ENCODE data around the gene RASSF4. TPM values are rescaled to one million over a fixed set of nuclear protein-coding genes. Genes with fewer than 3 reads are reported as not detected.

The RASSF4 gene
- total and polyA plus RNA-seq, 3 donors from 2014 or later = 28.2 to 68.1 (median 53.1) TPM

DNA sequence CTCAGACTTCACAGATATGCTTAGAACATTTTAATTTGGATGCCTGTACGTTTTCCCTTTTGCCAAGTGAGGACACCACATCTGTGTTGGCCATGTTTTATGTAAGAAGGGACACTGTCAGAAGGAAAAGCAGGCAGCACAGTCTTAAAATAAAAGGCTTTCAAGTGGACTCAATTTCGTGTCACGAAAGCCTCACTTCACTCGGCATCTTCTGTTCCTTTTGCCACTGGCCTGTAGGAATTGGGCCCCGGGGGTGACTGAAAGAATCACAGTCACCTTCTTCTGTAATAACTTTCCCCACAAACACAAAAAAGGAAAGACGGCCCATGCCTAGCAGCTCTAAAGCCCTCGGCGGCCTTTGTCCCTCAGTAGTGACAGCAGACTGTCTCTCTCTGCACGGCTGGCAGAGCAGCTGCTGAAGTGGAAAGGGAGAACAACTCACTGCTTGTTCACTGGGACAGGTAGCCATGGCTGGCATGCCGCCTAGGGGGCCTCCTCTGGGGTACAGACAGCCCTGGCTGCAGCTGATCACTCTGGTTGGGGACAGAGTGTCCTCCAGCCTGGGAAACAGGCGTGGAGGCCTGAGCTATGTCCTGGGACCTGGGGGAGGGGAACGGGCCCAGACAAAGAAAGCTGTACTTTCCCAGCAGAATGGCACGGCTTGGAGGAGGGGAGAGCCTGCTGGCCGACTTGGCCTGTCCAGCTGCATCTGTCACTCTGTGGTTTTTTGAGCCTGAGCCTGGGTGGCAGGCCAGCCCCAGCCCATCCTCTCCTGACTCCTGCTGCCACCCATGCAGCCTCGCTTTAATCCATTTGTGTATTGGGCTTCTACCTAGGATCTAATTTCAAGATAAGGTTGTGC lies 4.4 kb downstream of the RASSF4 start:
- DNase-seq = peak; percentile 90

DNA sequence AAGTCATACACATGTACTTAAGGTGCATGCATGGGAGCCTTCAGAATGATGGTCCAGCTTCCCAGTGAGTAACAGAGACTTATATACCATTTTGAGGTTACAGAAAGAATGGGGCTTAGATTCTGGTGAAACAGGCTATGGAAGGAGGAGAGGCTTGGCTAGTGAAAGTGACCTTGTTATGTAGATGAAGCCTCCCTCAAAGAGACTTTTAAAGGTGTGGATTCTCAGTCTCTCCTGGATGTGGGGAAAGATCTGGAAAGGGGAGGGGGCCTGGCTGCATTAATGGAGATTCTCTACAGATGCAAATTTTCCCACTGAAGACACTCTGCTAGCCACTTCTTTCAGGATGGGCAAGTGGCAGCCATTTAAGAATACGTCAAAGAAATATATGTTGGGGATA lies 5.5 kb downstream of the RASSF4 start:
- H3K9me3 ChIP-seq = no peaks in the 10 kb centered on the region
- intact Hi-C loops (cut with DNase I; ENCODE audit: low total_unique reads) = no loop called here
- H3K27me3 ChIP-seq = no peaks in the 10 kb centered on the region
- H3K27ac ChIP-seq = peak overlapping the region in 1 of 2 donors; percentile 81
- TF ChIP-seq, protein P1, sequence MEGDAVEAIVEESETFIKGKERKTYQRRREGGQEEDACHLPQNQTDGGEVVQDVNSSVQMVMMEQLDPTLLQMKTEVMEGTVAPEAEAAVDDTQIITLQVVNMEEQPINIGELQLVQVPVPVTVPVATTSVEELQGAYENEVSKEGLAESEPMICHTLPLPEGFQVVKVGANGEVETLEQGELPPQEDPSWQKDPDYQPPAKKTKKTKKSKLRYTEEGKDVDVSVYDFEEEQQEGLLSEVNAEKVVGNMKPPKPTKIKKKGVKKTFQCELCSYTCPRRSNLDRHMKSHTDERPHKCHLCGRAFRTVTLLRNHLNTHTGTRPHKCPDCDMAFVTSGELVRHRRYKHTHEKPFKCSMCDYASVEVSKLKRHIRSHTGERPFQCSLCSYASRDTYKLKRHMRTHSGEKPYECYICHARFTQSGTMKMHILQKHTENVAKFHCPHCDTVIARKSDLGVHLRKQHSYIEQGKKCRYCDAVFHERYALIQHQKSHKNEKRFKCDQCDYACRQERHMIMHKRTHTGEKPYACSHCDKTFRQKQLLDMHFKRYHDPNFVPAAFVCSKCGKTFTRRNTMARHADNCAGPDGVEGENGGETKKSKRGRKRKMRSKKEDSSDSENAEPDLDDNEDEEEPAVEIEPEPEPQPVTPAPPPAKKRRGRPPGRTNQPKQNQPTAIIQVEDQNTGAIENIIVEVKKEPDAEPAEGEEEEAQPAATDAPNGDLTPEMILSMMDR (IDR thresholded peaks at IDR 0.05) = no peak
- TF ChIP-seq POLR2A (IDR thresholded peaks at IDR 0.05) = no peak
- H3K4me1 ChIP-seq = peaks cover 50% of the 10 kb centered on the region
- WGBS, 2 donors = 96 to 100% methylated on average over 1 of the region's 1 CpG
- DNase-seq = no peak
- no peaks in the 10 kb centered on the region for H3K36me3 ChIP-seq (ENCODE audit: low read depth, missing control alignments)
- H3K4me3 ChIP-seq = no peak overlapping the region

More for the DNA sequence above, 4.4 kb downstream of the RASSF4 start:
- no peaks in the 10 kb centered on the region for H3K36me3 ChIP-seq (ENCODE audit: low read depth, missing control alignments)
- 59 to 79% methylated on average over 10 to 14 of the region's 15 CpGs for WGBS, 2 donors
- intact Hi-C loops (cut with DNase I; ENCODE audit: low total_unique reads) = no loop called here
- no peaks in the 10 kb centered on the region for H3K9me3 ChIP-seq
- H3K27ac ChIP-seq = peak overlapping the region; percentile 66 to 81
- TF ChIP-seq, protein P1 (IDR thresholded peaks at IDR 0.05) = no peak
- TF ChIP-seq POLR2A (IDR thresholded peaks at IDR 0.05) = no peak
- no peak overlapping the region for H3K4me3 ChIP-seq
- peaks cover 50% of the 10 kb centered on the region for H3K4me1 ChIP-seq
- H3K27me3 ChIP-seq = no peaks in the 10 kb centered on the region

DNA sequence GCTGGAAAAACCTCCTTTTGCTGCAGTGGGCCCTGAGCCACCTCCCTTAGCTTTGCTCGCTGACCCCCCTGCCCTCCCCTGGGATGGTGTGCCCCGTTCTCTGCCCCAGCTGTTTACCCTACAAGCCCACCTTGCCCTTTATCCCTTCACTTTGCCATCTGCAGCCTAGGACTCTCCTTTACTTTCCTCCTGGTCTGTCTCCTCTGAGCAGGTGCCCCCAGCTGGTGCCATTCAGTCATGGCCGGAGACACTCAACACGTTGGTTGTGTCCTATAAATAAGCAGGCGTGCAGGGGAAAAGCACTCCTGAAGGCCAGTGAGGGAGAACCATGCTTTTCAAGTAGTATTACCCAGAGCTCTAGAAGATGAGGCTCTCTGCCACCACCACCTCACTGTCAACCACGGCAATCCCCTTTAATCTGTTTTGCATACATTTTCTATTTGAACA lies 6.1 kb downstream of the RASSF4 start:
- Histone ChIP-seq H3K9me3 (no peaks in the 10 kb centered on the region), H3K4me1 (peaks cover 50% of the 10 kb centered on the region), H3K4me3 (no peak overlapping the region), H3K36me3 (ENCODE audit: low read depth, missing control alignments) (no peaks in the 10 kb centered on the region), H3K27ac (peak overlapping the region in 1 of 2 donors; percentile 81), H3K27me3 (no peaks in the 10 kb centered on the region)
- TF ChIP-seq, protein P1 (IDR thresholded peaks at IDR 0.05) = no peak
- no peak for TF ChIP-seq POLR2A (IDR thresholded peaks at IDR 0.05)
- DNase-seq = no peak
- WGBS, 2 donors = 82 to 90% methylated on average over 6 of the region's 6 CpGs
- intact Hi-C loops (cut with DNase I; ENCODE audit: low total_unique reads) = no loop called here

DNA sequence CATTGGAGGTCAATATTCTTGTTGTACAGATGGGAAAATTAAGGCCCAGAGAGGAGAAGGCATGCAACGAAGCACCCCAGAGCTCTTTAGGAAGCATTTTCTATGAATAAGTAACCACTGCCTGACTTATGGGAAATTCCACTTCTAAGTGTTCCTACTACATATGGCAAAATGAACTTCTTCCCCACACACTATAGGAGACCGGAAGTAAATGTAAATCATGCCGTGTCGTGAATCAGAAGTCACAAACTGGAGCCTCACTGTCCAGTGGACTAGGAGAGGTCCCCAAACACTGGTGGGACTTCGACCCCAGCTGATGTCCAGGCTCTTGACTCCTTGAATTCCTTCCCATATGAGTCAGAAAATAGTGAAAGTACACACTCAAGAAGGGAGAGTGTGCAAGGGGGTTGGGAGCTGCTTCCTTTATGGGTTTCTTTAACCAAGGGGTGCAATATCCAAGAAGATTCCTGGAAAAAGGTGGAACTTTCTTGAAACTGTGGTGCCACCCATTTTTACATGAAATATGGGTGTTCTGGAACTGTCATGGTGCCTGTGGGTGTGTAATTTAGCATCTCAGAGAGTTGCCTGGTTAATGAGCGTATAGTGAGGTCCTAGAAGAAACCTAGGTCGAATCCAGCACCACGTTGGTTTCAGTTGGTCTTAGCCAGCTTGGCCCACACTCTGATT lies 6.7 kb downstream of the RASSF4 start:
- Histone ChIP-seq H3K4me3 (no peak overlapping the region), H3K27me3 (no peaks in the 10 kb centered on the region), H3K36me3 (ENCODE audit: low read depth, missing control alignments) (no peaks in the 10 kb centered on the region), H3K9me3 (no peaks in the 10 kb centered on the region), H3K4me1 (peaks cover 46% of the 10 kb centered on the region), H3K27ac (peak overlapping the region in 1 of 2 donors; percentile 81)
- 84 to 88% methylated on average over 8 of the region's 8 CpGs for WGBS, 2 donors
- TF ChIP-seq, protein P1 (IDR thresholded peaks at IDR 0.05) = no peak
- TF ChIP-seq POLR2A (IDR thresholded peaks at IDR 0.05) = no peak
- intact Hi-C loops (cut with DNase I; ENCODE audit: low total_unique reads) = no loop called here
- DNase-seq = no peak
